ENCODE measurements around the gene TOB1.

Gene TOB1

DNA sequence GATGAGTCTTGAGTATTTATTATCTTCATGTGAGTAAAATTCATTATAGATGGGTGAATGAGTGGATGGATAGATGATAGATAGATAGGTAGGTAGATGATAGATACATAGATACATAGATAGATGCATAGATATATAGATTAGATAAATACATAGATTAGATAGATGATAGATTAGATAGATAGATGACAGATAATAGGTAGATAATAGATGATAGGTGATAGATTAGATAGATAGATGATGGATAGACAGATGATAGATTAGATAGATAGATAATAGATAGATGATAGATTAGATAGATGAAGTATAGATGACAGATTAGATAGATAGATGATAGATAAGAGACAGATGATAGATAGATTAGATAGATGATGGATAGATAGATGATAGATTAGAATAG, 52.6 kb downstream of the TOB1 start:
- no peak overlapping the region for H3K4me3 ChIP-seq (ENCODE audit: insufficient read depth, low read length, poor library complexity, severe bottlenecking)
- H3K36me3 ChIP-seq (ENCODE audit: low read length), result no peaks in the 10 kb centered on the region
- no peaks in the 10 kb centered on the region for H3K27me3 ChIP-seq (ENCODE audit: low read length)
- TF ChIP-seq EZH2phosphoT487 (conservative IDR thresholded peaks at IDR 0.05; ENCODE audit: low read length), result no peak
- TF ChIP-seq, protein P1, sequence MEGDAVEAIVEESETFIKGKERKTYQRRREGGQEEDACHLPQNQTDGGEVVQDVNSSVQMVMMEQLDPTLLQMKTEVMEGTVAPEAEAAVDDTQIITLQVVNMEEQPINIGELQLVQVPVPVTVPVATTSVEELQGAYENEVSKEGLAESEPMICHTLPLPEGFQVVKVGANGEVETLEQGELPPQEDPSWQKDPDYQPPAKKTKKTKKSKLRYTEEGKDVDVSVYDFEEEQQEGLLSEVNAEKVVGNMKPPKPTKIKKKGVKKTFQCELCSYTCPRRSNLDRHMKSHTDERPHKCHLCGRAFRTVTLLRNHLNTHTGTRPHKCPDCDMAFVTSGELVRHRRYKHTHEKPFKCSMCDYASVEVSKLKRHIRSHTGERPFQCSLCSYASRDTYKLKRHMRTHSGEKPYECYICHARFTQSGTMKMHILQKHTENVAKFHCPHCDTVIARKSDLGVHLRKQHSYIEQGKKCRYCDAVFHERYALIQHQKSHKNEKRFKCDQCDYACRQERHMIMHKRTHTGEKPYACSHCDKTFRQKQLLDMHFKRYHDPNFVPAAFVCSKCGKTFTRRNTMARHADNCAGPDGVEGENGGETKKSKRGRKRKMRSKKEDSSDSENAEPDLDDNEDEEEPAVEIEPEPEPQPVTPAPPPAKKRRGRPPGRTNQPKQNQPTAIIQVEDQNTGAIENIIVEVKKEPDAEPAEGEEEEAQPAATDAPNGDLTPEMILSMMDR (IDR thresholded peaks at IDR 0.05; ENCODE audit: insufficient read depth, low read length, poor library complexity, severe bottlenecking), result no peak
- no peak overlapping the region for H2AFZ ChIP-seq (ENCODE audit: low read depth, low read length, severe bottlenecking)
- H3K79me2 ChIP-seq (ENCODE audit: insufficient read depth, low read length), result no peaks in the 10 kb centered on the region
- no peaks in the 10 kb centered on the region for H4K20me1 ChIP-seq (ENCODE audit: low read depth, low read length)
- no peaks in the 10 kb centered on the region for H3F3A ChIP-seq (ENCODE audit: insufficient read depth)
- no peak overlapping the region for H3K27ac ChIP-seq (ENCODE audit: low read depth, low read length)
- H3K9me2 ChIP-seq (replicated peaks; ENCODE audit: insufficient read depth, low read length), result no peaks in the 10 kb centered on the region
- H3K9me3 ChIP-seq (ENCODE audit: insufficient read depth, low read length), result no peaks in the 10 kb centered on the region
- H3K9ac ChIP-seq (ENCODE audit: low read length), result no peak overlapping the region
- H3K4me2 ChIP-seq (ENCODE audit: low read depth, low read length, poor library complexity, severe bottlenecking), result no peak overlapping the region

Measured in SU-DHL-6 (cell line).